HPDE6-E6E7 (cell line): ENCODE measurements around the gene CCDC91.
A peak's percentile ranks its signal among the peaks of the same experiment; 100 is the strongest.

Source experiments
- DNase-seq: peaks from one replicate; pipeline ENCODE4 v3.0.0; 2011; ENCODE audit warnings: missing footprints; ENCODE audit errors: extremely low spot score

CCDC91 gene

DNA sequence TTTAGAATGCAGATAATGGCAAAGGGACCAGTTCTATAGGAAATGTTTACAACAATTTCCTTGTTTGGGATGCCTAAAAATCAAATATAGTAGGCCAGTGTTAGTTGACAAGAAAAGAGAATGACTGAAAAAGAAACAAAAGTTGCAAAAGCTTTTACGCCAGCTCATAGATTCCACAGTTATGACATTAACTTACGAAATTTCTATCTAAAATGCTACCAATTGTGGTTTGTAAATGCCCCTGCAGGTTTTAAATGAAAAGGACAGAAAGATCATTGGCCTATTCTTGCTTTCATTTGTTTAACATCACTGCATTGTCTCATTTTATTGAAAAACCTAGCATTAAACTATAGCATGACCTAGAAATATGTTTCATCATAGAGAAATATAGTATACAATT, 345.8 kb downstream of the CCDC91 start:
- no peak for DNase-seq

DNA sequence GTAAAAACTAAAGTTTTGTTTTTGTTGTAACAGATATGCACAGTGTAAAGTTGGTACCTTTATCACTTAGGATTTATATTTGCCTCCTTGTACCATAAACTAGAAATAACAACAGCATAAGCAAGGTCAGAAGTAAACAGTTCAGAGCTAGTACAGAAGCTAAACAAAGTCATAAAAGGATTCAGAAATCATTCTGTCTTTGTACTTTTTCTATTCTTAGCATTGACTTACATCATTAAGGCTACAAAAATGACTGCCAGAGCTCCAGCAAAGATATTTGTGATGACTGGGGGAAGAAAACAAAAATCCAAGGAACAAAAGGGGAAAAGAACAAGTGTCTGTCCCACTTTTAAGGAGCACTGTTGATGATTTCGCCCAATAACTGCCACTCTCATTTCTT, 347.2 kb downstream of the CCDC91 start:
- DNase-seq: no peak

DNA sequence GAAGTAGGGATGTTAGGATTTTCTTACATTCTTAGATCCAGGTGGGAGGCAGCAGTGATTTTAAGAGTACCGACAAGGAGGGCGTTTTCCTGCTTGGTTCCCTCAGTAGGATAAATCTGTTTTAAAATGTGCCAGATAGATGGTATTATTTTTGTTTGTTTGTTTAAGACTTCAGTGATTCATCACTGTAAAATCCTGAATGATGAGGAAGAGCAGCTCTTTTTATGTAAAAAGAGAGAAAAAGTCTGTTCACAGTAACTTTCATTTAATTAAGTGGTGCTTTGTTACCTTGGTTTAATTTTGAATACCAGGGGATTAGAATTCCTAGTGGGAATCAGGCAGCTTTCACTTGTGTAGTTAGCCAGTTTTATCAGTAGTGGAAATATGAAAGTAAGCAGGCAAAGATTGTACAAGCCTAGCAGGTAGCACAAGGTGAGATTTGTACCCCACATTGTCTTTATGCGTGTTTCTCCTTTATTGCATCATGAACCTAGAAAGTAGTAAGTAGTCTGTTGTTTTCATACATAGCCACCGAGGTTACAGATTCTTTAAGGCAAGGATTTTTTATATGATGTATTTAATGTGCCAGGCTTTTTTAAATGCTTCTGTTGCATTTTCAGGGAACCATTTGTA, 349.6 kb downstream of the CCDC91 start:
- no peak for DNase-seq

DNA sequence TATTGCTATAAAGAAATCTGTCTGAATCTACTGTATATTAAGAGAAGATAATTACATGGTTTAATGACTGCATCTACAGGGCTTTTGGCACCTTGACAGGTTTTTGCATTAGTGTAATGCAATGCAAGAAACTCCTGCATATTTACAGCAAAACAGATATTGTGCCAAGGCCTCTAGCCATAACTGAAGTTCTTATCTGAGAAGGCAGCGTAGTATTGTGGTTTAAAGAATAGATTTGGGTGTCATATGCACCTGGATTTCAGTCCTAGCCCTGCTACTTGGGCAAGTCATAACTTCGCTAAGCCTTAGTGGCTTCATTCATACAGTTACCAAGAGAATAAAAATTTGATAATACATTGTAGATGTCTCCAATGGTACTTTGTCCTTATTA, 350.1 kb downstream of the CCDC91 start:
- no peak for DNase-seq

DNA sequence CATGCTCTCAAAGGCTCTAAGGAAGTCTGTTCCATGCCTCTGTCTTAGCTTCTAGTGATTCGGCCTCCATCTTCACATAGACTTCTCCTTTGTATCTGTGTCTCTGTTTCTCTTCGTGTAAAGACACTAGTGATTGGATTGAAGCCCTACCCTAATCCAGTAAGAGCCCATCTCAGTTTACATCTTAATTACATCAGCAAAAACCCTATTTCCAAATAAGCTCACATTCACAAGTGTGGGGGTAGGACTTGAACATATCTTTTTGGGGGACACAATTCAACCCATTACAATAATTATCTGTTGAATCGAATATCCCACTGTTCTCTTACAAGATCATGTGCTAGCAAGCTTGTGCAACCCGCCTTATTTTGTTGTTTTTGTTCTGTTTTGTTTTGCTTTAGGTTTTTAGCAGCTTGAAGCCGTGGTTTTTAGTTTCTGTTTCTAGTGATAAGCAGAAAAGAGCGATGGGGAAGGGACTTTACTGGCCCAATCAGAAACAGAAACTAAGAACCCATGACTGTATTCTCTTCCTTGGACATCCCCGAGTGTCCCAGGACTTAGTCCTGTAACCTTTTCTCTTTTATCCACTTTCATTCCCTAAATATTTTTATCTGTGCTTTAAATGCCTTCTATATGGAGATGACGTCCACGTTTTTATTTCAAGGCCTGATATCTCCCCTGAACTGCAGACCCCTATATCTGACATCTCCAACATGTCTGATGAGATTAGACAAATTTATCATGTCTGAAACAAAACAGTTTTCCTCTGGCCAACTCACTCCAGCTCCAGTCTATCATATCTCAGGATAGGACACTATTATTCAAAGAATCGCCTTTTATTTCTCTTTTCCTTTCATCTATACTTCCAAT, 353.0 kb downstream of the CCDC91 start:
- no peak for DNase-seq

DNA sequence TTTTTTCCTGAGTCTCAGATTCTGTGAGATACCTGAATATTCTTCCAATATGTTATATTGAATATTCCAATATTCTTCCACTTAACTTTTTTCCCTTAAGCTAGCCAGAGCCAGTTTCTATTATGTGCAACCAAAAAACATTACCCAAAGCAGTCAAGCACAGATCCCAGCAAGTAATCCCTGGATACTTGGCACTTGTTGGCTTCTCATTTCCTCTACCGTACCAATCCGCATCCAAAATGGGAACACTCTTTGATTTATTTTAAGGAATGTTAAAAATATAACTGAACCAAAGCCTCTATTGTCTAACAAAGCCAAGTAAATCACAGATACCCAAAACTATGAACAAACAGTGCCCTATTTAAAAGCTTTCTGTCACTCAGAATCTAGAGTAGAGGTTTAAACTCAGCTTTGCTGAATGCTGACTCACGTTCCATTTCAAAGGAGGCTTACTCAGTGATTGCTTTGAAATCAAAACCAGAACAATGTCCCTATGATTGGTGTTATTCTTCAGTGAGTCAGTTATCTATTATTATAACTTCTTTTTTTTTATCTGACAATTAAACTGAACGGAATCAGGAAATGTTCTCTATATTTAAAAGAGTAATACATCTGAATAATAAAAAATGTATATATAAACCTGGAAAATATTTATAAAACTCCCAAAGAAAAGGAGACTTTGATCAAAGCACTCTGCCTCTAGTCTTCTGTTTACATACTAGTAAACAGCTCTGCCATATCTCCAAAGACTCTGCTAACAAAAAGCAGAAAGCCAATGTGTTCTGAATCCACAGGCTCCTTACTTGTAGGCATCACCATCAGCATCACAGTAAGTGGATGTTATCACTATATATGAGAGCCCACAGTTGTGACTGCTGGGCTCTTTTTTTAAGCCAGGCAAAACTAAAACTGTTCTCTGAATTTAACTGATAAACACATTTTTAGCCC, 360.8 kb downstream of the CCDC91 start:
- peak; percentile 34 for DNase-seq

DNA sequence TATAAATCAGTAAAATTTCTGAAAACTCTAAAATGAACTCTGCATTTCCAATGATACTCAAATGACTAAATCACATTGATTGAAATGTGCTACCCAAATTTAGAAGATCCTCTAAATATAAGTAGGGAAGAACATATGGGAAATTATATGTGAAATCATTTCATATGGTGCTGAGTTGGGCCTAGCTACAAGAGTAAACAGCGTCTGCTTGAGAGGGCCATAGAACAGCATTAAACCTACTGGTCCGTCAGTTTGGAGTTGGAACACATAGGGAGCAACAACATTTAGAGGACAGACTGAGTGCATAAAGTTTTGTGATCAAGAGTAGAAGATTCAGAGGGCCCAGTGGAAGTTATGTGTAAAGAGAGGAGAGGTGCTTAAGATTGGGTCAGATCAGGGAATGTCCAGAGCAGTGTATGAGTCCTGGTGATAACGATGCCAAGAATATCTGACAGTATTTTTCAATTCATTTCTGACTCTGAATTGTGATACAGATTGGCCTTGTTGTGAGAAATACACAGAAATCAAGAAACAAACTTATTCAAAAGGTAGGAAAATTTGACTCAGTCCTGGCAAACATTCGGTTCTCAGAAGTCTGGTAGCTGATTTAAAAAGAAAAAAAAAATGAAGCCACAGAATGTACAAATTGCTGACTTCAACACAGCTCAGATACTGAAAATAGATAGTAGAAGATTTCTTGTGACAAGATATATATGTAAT, 362.2 kb downstream of the CCDC91 start:
- no peak for DNase-seq

DNA sequence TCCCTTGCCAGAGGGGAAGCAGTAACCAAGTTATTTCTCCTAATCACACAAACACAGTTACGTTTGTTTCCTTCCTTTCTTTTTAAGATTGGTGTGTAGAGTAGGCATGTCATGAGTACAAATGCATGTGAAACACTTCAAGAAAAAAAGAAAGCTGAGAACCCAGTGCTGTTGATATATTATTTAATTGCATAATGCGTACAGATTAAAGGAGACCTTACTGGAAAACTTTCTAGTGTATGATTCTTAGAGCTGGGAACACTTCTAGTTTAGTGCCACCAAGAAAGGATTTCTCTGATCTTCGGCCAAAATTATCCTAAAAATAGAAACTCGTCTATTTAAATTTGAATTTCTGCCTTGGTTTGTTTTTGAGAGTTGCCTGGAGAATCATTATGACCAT, 365.5 kb downstream of the CCDC91 start:
- no peak for DNase-seq

DNA sequence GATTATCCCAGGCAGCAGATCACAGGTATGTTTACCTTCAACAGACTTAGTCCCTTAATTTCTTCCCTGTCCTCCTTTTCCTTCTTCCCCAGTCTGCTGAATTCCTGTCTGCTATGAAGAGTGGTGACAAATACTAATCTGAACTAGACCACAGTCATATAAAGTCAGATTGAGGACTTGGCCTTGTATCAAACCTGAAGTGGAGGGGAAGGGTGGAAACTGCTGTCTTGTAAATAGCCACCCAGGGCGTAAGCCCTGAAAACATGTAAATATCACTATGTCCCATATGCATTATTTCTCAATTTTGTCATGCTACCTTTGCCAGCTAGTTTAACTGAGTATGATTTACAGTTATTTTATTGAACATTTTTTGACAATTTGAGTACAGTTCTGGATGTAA, 368.0 kb downstream of the CCDC91 start:
- no peak for DNase-seq

DNA sequence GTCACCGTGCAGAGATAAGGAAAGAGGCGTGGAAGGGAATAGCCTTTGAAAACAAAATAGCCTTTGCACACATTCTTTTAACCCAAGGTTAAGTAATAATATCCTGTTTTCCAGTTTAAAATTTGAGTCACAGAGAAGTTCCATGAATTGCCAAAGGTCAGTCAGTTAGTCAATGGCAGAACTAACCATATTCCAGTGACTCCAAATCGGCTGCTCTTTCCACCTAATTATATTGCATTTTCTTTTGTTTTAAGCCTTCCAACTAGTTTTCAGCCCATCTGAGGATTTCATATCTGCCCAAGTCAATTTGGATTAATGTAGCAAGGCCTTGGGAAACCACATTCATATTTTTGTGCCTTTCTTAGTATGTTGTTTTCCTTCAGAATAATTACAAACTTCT, 373.0 kb downstream of the CCDC91 start:
- no peak for DNase-seq

DNA sequence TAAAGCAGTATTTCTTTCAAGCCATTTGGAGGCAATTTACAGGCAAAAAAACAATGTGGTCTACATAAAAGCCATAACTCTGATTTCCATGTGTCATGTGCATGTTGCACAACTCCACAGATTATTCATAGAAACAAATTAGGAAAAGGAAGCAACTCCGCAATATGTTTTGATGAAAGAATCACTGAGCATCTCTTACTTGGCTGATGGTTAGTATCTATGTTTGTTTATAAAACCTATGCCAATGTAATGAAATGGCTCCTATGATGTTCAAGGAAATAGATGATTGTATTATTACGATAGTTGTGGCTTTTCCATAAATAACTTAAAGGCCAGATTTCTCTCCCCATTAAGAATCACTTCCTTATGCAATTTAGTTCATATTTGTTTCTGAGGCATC, 373.7 kb downstream of the CCDC91 start:
- no peak for DNase-seq

DNA sequence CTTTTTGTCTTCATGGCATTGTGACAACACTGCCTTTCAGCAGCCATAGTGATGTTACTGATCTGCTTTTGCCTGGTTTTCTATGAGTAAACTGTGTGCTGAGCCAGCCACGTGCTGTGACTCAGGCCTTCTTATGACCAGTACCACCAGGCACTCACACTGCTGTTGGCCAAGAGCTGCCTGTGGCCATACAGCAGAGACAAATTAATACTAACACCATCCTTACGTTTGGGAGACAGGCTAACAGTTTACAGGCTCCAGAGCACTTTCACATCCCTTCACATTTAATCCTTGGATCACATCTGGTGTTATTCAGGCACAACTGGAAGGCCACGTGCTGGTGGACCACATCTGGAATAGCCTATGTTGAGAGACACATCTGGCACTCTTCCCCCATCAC, 377.9 kb downstream of the CCDC91 start:
- peak; percentile 6 for DNase-seq

DNA sequence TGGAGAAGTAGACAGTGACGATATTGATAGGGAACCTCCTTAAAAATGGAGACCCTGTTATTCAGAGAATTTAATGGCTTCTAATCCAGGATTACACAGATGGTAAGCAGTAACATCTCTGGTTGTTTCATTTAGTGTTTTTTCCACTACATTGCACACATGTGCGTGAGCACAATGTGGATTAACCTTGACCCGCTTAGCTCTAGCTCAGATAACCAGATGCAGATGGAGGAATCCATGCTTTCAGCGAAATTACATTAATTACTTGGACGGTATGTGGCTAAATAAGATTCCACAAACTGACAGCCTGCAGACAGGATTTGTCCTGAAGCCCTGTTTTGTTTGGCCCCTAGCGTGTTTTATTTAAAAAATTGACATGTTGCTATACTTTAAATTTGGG, 378.4 kb downstream of the CCDC91 start:
- DNase-seq: no peak

DNA sequence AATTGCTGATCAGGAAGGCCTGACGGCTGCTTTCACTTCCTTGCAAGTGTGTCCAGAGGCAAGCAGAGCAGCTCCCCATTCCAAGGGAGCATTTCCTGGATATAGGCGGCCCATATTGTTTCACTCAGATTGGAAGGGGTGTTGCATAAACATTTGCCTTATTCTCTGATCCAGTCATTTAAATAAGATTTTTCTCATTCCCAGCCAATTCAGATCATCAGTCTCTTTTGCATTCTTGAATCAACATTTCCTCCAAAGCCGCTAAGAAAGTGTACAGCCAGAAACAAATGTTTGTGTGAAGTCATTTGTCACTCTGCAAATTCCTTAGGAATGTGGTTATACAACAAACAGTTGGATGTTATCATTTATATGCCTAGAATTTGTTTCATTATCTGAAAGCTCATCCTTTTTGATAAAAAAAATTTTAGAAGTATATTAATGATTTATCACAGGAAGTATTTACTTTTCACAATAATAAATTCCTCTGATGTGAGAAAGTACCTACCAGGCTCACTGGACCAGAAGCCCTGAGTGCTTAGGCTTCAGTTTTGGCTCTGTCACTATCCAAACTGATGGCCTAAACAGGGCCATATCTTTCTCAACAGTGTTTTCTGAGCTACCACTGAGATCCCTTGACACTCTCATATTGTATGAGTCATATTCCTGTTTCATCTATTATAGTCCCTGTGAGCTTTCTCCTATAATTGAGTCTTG, 379.6 kb downstream of the CCDC91 start:
- peak; percentile 22 for DNase-seq

DNA sequence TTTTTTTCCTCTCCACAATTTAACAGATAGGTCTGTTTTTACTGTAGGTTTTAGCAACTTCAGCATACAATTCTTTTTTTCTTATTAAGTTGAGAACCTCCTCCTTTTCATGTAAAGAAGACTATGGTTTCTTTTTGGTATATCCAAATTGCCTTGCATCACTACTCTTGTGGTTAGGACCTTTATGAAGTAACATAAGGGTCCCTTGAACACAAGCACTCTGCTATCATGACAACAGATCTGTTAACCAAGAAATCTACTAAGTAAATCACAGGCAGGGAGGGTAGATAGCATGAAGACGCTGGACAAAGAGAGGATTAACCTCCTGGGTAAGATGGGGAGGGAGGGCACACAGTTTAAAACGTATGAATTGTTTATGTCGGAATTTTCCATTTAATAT, 380.6 kb downstream of the CCDC91 start:
- no peak for DNase-seq

DNA sequence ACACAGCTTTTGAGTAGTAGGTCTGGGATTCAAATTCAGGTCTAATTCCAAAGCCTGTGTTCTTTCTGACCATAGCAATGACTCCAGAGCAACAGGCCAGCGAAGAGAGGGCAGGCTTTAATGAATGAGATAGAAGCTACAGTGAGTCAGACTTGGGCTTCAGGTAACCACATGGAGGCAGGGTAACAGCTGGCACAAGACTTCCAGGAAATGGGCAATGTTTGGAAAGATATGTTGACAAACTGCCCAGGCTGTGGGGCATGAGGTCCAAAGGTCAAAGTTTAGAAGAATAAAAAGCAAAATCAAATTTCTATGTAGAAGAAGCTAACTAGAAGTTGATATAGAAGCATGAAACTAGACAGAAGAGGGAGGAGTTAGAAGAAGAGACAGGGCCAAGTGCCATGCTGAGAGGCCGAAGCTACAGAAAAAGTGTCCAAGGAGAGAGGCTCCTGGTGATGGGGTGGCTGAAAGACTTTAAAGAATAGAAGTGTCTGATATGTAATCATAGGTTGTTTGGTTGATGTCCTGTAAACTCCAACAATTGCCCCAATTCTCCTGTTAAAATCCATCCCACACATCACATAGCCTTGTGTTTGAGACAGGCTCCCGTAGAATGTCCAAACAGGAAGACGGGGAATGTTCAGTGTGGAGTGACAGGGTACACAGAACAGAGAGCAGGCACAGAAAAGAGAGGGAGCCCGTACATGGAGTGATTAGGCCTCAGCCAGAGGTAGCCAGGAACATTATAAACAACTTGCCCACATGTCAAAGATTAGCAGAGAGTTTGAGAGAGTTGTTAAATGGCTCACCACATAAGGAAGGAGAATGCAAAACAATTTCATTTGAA, 384.7 kb downstream of the CCDC91 start:
- DNase-seq: no peak

DNA sequence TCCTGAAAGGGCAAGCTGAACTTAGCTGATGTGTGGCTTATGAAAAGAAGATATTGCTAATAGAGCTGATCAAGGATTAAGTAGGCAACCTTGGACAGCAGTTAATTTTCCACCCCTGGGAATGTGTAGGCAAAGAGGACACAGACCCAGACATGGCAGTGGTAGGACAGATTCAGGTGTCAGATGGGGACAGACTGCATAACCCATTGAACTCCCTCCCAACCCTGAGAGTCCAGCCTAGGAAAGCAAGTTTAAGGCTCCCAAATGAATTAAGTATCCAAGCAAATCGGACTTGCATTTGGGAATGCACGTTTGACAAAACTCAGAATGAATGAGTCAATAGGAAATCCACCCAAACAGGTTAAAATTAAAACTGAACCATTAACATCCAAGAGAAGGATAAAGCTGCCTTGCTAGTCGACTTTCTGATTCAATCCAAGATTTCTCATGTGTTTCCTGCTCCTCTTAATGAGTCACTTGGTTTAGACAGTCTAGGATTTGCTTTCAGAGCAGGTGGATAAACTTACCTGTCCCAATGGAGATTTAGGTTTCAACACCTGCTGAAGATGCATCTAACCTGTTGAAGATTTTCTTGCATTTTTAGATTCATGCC, 385.4 kb downstream of the CCDC91 start:
- DNase-seq: no peak

DNA sequence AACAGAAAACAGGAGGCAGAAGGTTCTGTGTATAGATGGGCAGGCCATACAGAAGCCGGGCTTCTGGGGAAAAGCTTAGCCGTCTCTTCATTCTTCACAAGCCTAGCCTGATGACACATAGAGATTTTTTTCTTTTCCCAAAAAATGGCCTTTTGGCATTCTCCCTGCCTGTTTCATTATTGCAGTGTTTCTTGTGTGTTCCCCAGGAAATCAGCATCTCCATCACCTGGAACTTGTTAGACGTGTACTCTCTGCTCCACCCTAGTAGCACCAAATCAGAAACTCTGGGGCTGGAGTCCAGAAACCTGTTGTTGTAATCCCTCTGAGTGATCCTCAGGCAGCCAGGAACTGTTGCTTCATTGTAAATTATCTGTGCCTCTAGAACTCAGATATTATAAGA, 388.1 kb downstream of the CCDC91 start:
- no peak for DNase-seq

DNA sequence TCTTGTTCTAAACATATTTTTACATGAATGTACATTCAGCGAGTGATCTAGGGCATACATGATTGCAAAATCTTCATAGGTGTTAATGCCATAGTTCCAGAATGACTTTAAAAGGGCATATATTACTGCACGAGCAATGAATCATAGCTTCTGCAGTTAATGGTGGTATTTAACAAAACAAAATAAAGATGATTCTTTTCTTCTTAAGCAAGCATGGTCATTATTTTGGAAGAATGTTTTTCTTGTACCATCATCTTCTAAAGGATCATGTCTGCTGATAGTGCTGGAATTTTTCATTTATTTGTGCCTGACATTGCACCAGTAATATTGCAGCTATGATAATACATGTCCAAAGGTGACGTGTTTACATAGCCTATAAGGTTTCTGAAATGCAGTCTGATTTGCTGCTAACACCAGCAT, 388.6 kb downstream of the CCDC91 start:
- no peak for DNase-seq
